ENCODE measurements around the gene GATA6. TPM values are rescaled to one million over a fixed set of nuclear protein-coding genes. Genes with fewer than 3 reads are reported as not detected.

GATA6 gene
- total RNA-seq, 4 donors from 2014 or later, result 0.34 to 1.2 (median 0.86) TPM

DNA sequence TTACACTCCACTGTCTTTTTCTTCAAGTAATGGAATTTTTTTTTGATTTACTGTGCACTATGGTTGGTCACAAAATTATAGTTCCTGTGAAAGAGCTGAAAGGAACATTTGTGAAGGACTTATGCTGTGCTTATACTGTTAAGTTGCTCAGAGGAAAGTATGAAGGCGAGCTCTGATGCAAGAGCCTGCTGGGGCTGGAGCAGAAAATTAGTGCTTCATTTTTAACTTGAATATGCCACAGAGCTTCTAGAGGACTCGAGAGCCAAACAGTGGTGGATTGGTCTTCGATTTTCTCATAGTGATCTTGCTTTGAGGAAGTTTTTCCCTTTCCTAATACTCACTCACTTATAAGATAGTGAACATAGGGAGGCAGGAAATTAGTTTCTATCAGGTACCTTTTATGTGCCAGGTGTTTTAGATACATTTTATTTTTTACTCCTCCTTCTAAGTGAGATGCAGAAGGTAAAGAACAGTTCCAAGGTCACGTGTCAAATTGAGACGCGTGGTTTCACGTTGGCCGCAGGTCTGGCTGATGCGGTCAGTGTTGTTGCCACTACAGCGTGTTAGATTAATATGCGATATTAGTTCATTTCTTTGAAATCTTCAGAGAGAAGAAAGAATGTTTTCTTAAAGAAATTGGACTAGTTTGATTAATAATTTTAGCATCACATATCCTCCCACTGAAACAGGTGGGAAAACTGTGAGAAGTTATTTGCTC is 20.2 kb downstream of the GATA6 start:
- no peak for DNase-seq
- Histone ChIP-seq H3K27ac (no peak overlapping the region), H3K4me1 (no peaks in the 10 kb centered on the region), H3K36me3 (no peaks in the 10 kb centered on the region), H3K9me3 (no peaks in the 10 kb centered on the region), H3K4me3 (no peak overlapping the region), H3K27me3 (peaks cover 9 to 35% (median 30%) of the 10 kb centered on the region in 3 donors)
- no peak for TF ChIP-seq POLR2A (IDR thresholded peaks at IDR 0.05)
- TF ChIP-seq, protein P1, sequence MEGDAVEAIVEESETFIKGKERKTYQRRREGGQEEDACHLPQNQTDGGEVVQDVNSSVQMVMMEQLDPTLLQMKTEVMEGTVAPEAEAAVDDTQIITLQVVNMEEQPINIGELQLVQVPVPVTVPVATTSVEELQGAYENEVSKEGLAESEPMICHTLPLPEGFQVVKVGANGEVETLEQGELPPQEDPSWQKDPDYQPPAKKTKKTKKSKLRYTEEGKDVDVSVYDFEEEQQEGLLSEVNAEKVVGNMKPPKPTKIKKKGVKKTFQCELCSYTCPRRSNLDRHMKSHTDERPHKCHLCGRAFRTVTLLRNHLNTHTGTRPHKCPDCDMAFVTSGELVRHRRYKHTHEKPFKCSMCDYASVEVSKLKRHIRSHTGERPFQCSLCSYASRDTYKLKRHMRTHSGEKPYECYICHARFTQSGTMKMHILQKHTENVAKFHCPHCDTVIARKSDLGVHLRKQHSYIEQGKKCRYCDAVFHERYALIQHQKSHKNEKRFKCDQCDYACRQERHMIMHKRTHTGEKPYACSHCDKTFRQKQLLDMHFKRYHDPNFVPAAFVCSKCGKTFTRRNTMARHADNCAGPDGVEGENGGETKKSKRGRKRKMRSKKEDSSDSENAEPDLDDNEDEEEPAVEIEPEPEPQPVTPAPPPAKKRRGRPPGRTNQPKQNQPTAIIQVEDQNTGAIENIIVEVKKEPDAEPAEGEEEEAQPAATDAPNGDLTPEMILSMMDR (IDR thresholded peaks at IDR 0.05 in 4 of 5, conservative IDR thresholded peaks at IDR 0.05 in 1 of 5), result no peak
- no peak for ATAC-seq
- intact Hi-C loops (cut with DNase I; ENCODE audit: low total_unique reads), result no loop called here
- in situ Hi-C loops (cut with MboI; ENCODE audit: low sequenced_read_pairs in 4 of 4), result no loop called here

DNA sequence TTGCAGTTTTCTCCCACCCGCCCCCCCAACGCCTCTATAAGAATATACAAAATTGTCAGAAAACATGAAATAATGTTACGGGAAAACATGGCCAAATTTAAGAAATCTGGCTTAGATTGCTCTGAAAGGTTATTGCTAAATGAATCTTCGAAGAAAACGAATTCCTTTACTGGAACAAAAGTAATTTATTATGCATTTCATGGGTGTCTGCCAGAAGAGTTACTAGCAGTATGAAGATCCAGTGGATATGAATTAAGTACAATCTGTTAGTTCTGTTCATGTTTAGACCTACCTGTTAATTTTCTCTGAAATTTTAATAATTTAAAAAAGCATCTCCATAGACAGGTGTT is 21.9 kb downstream of the GATA6 start:
- Histone ChIP-seq H3K27me3 (peaks cover 9 to 37% (median 26%) of the 10 kb centered on the region in 3 donors), H3K9me3 (no peaks in the 10 kb centered on the region), H3K36me3 (no peaks in the 10 kb centered on the region), H3K27ac (no peak overlapping the region), H3K4me1 (no peaks in the 10 kb centered on the region), H3K4me3 (no peak overlapping the region)
- intact Hi-C loops (cut with DNase I; ENCODE audit: low total_unique reads) (no loop called here), in situ Hi-C loops (cut with MboI; ENCODE audit: low sequenced_read_pairs in 4 of 4) (no loop called here)
- DNase-seq (no peak), ATAC-seq (no peak)
- TF ChIP-seq, protein P1 (IDR thresholded peaks at IDR 0.05 in 4 of 5, conservative IDR thresholded peaks at IDR 0.05 in 1 of 5), result no peak
- no peak for TF ChIP-seq POLR2A (IDR thresholded peaks at IDR 0.05)

DNA sequence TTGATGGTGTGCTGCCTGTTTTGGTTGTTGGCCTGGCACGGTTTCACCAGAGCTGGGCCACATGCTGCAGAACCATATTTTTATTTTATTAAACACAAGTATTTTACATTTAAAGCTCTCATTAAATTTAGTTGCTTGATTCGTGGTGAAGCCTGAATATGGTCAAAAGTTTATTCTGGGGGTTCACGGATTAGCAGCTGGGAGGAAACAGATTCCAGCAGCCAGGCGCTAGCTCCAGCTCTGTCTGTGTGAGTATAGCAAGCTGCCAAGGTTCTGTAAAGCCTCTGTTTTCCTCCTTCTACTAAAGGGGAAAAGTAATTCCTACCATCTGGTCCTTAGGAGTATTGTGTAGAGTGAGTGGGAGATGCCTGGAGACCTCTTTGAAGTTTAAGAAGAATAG is 22.5 kb downstream of the GATA6 start:
- H3K4me3 ChIP-seq, result no peak overlapping the region

DNA sequence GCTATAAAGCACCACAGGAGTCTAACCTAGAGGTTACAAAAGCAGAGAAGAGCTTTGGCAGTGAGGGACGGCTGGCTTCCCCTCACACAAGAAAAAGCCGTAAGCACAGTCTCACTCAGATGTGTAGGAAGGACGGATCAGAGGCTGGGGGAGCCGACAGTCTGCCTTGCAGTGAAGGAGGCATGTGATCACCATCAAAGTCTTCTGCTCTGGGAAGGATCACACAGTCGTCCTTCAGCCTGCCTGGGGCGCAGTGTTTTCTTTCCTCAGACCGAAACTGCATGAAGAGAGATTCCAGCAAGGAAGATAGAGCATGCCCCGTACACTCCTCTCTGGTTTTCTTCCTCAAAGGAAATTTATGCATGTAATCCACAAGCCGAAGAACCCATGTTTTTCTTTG is 24.1 kb downstream of the GATA6 start:
- TF ChIP-seq POLR2A (IDR thresholded peaks at IDR 0.05), result no peak
- TF ChIP-seq, protein P1 (IDR thresholded peaks at IDR 0.05 in 4 of 5, conservative IDR thresholded peaks at IDR 0.05 in 1 of 5), result no peak
- peaks cover 14 to 34% (median 31%) of the 10 kb centered on the region in 3 donors for H3K27me3 ChIP-seq
- in situ Hi-C loops (cut with MboI; ENCODE audit: low sequenced_read_pairs in 4 of 4), result no loop called here
- H3K27ac ChIP-seq, result no peak overlapping the region
- no peak overlapping the region for H3K4me3 ChIP-seq
- intact Hi-C loops (cut with DNase I; ENCODE audit: low total_unique reads), result no loop called here
- H3K4me1 ChIP-seq, result no peaks in the 10 kb centered on the region
- DNase-seq (no peak), ATAC-seq (no peak)
- no peaks in the 10 kb centered on the region for H3K9me3 ChIP-seq
- H3K36me3 ChIP-seq, result no peaks in the 10 kb centered on the region

More for the DNA sequence above, 22.5 kb downstream of the GATA6 start:
- H3K36me3 ChIP-seq, result no peaks in the 10 kb centered on the region
- DNase-seq (no peak), ATAC-seq (no peak)
- H3K27ac ChIP-seq, result no peak overlapping the region
- TF ChIP-seq, protein P1 (IDR thresholded peaks at IDR 0.05 in 4 of 5, conservative IDR thresholded peaks at IDR 0.05 in 1 of 5), result no peak
- TF ChIP-seq POLR2A (IDR thresholded peaks at IDR 0.05), result no peak
- peaks cover 9 to 37% (median 26%) of the 10 kb centered on the region in 3 donors for H3K27me3 ChIP-seq
- intact Hi-C loops (cut with DNase I; ENCODE audit: low total_unique reads), result no loop called here
- in situ Hi-C loops (cut with MboI; ENCODE audit: low sequenced_read_pairs in 4 of 4), result no loop called here
- no peaks in the 10 kb centered on the region for H3K4me1 ChIP-seq
- no peaks in the 10 kb centered on the region for H3K9me3 ChIP-seq
